ENCODE data around the gene PITPNC1.

Gene PITPNC1

DNA sequence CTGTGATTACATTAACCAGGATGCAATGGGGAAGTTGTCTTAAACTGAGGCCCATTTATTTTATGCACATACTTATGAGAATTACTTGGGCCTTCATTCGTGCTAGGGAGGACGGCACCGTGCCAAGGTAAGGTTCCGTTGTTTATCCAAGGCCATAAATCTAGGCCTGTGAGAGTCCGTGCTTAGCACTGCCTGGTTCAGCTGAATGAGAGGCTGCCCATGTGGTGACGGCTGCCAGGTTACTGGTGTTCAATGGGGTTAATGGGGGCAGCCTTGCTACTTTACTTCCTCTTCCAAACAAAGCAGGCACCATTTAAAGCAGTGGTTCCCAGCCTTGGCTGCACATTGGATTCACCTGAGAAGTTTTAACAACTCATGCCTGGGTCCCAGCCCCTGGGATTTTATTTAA lies 205.6 kb downstream of the PITPNC1 start:
- no peak for TF ChIP-seq CTCF (IDR thresholded peaks at IDR 0.05; ENCODE audit: low read depth, low read length)
- H3K4me3 ChIP-seq (replicated peaks in 1 of 2; ENCODE audit: low read depth in 2 of 2, low read length in 2 of 2), result no peak overlapping the region
- no peak for DNase-seq (ENCODE audit: low read depth in 2 of 2)

- no peak for TF ChIP-seq CTCF (IDR thresholded peaks at IDR 0.05; ENCODE audit: low read depth, low read length)
- no peak for DNase-seq (ENCODE audit: low read depth in 2 of 2)
- H3K4me3 ChIP-seq (replicated peaks in 1 of 2; ENCODE audit: low read depth in 2 of 2, low read length in 2 of 2), result no peak overlapping the region
These were observed 208.1 kb downstream of the PITPNC1 start for GRCh38 chr17:67585077-67585602.

DNA sequence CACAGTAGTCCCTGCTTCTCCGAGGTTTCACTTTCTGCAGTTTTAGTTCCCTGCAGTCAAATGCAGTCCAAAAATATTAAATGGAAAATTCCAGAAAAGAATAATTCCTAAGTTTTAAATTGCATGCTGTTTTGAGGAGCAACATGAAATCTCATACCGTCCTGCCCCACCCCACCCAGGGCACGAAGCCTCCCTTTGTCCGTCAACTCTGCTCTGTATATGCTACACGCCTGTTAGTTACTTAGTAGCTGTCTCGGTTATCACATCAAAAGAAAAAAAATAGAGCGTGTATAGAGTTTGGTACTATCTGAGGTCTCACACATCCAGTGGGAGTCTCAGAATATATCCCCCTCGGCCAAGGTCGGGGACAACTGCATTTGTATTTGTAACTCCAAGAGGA lies 211.2 kb downstream of the PITPNC1 start:
- no peak for TF ChIP-seq CTCF (IDR thresholded peaks at IDR 0.05; ENCODE audit: low read depth, low read length)
- H3K4me3 ChIP-seq (replicated peaks in 1 of 2; ENCODE audit: low read depth in 2 of 2, low read length in 2 of 2), result no peak overlapping the region
- DNase-seq (ENCODE audit: low read depth in 2 of 2), result no peak

GRCh38 chr17:67594115-67594880 lies 217.2 kb downstream of the PITPNC1 start:
- no peak for DNase-seq (ENCODE audit: low read depth in 2 of 2)
- no peak for TF ChIP-seq CTCF (IDR thresholded peaks at IDR 0.05; ENCODE audit: low read depth, low read length)
- H3K4me3 ChIP-seq (replicated peaks in 1 of 2; ENCODE audit: low read depth in 2 of 2, low read length in 2 of 2), result no peak overlapping the region

DNA sequence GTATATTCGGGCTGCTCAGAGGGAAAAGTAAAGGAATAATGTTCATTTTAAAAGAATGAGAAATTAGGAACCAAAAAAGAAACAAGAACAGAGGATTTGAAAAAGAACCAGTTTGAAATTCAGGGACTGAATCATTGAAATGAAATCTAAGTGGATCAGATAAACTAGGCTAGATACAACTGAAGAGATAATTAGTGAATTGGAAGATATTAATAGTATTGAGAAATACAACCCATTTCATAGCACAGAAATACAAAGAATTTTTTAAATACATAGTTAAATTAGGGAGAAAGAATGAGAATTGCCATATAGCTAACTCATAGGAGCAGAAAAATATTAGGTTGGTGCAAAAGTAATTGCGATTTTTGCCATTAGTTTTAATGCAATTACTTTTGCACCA lies 223.3 kb downstream of the PITPNC1 start:
- no peak for TF ChIP-seq CTCF (IDR thresholded peaks at IDR 0.05; ENCODE audit: low read depth, low read length)
- no peak for DNase-seq (ENCODE audit: low read depth in 2 of 2)
- no peak overlapping the region for H3K4me3 ChIP-seq (replicated peaks in 1 of 2; ENCODE audit: low read depth in 2 of 2, low read length in 2 of 2)

DNA sequence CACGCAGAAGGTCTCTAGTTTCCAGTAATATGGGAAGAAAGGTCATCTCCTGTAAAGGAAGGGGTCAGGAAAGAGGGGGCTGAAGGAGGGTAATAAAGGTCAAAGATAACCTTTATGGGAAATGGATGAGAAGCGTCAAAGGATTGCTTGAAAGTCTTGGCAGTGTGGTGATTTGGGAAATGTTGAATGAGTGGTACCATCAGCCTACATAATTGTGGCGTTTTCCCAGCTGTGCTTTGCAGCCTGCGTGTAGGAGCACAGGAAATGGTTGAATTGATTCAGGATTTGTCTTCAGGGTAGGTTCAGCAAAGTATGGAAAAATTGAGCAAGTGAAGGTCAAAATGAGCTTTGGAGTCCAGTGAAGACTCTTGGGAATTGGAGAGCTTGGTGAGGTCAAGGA lies 224.8 kb downstream of the PITPNC1 start:
- TF ChIP-seq CTCF (IDR thresholded peaks at IDR 0.05; ENCODE audit: low read depth, low read length), result no peak
- H3K4me3 ChIP-seq (replicated peaks in 1 of 2; ENCODE audit: low read depth in 2 of 2, low read length in 2 of 2), result no peak overlapping the region
- peak; percentile 11 to 34 for DNase-seq (ENCODE audit: low read depth in 2 of 2)

Data from cardiac fibroblast (primary cell).